ENCODE results near the gene TMEM217.

Gene TMEM217

GRCh38 chr6:37262446-37263026 lies 4.6 kb upstream of the TMEM217 start:
- H3K4me1 Mint-ChIP-seq, result peaks cover 34% of the 10 kb centered on the region
- H3K9me3 Mint-ChIP-seq, result no peaks in the 10 kb centered on the region
- H3K27ac Mint-ChIP-seq, result peak overlapping the region in 2 of 3 experiments; percentile 22 to 24
- peaks cover 3% of the 10 kb centered on the region for H3K36me3 Mint-ChIP-seq (ENCODE audit: low read depth)
- no peak for TF ChIP-seq CTCF (IDR thresholded peaks at IDR 0.05; ENCODE audit: unreplicated experiment in 3 of 3)
- no peaks in the 10 kb centered on the region for H3K27me3 Mint-ChIP-seq (ENCODE audit: low read depth)
- H3K4me3 Mint-ChIP-seq, result no peak overlapping the region

GRCh38 chr6:37261198-37261597 lies 3.3 kb upstream of the TMEM217 start:
- Mint-ChIP-seq H3K27me3 (ENCODE audit: low read depth) (no peaks in the 10 kb centered on the region), H3K4me1 (peaks cover 44% of the 10 kb centered on the region), H3K9me3 (no peaks in the 10 kb centered on the region), H3K36me3 (ENCODE audit: low read depth) (peaks cover 3% of the 10 kb centered on the region), H3K4me3 (no peak overlapping the region), H3K27ac (no peak overlapping the region)
- TF ChIP-seq CTCF (IDR thresholded peaks at IDR 0.05; ENCODE audit: unreplicated experiment in 3 of 3), result no peak

- Mint-ChIP-seq H3K27ac (no peak overlapping the region), H3K4me3 (peak overlapping the region in 1 of 3 experiments; percentile 53), H3K36me3 (ENCODE audit: low read depth) (peaks cover 3% of the 10 kb centered on the region), H3K9me3 (no peaks in the 10 kb centered on the region), H3K27me3 (ENCODE audit: low read depth) (peaks cover 3% of the 10 kb centered on the region), H3K4me1 (peaks cover 43% of the 10 kb centered on the region)
- no peak for TF ChIP-seq CTCF (IDR thresholded peaks at IDR 0.05; ENCODE audit: unreplicated experiment in 3 of 3)
These were observed 2.5 kb upstream of the TMEM217 start for GRCh38 chr6:37260444-37260843.

- Mint-ChIP-seq H3K9me3 (no peaks in the 10 kb centered on the region), H3K4me1 (peaks cover 39% of the 10 kb centered on the region), H3K36me3 (ENCODE audit: low read depth) (peaks cover 3% of the 10 kb centered on the region)
These were observed 2.1 kb upstream of the TMEM217 start for GRCh38 chr6:37260040-37260439.

GRCh38 chr6:37259191-37259590 lies 1.2 kb upstream of the TMEM217 start:
- peaks cover 5% of the 10 kb centered on the region for H3K27me3 Mint-ChIP-seq (ENCODE audit: low read depth)
- peaks cover 31% of the 10 kb centered on the region for H3K4me1 Mint-ChIP-seq
- peak overlapping the region; percentile 83 to 99 (median 87) for H3K4me3 Mint-ChIP-seq
- no peaks in the 10 kb centered on the region for H3K9me3 Mint-ChIP-seq
- H3K36me3 Mint-ChIP-seq (ENCODE audit: low read depth), result peaks cover 3% of the 10 kb centered on the region
- H3K27ac Mint-ChIP-seq, result peak overlapping the region; percentile 56 to 87 (median 85)
- no peak for TF ChIP-seq CTCF (IDR thresholded peaks at IDR 0.05; ENCODE audit: unreplicated experiment in 3 of 3)

More at GRCh38 chr6:37260040-37260439, 2.1 kb upstream of the TMEM217 start:
- Mint-ChIP-seq H3K27ac (peak overlapping the region in 2 of 3 experiments; percentile 56 to 87), H3K4me3 (peak overlapping the region; percentile 60 to 87 (median 83)), H3K27me3 (ENCODE audit: low read depth) (peaks cover 5% of the 10 kb centered on the region)
- no peak for TF ChIP-seq CTCF (IDR thresholded peaks at IDR 0.05; ENCODE audit: unreplicated experiment in 3 of 3)
